ENCODE results near the gene GJC2.

GJC2 gene

GRCh38 chr1:228159008-228159665 is 9.4 kb downstream of the GJC2 start:
- DNase-seq = no peak

DNA sequence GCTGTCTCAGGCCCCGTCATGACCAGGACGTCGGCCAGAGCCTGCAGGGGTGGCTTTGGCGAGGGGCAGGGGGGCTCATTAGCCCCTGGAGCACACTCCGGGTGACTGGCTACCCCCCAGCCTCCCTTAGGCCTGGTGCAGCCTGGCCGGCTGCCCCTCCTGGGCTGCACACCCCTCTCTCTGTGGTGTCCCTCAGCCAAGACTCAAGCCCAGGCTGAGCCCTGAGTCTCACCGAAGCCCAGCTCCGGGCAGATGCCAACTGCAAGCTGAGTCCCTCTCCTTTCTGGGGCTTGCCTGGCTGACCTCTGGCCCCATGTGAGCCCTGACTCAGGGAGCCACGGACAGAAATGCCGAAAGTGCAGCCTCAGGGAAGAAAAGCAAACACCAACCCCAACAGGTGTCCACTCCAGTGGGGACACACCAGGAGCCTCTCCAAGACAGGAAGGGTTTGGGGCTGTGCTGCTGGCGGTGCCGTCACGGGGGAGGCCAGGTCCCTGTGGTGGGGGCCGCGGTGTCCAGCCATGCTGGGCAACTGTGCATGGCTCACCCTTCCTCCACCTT is 10.6 kb downstream of the GJC2 start:
- DNase-seq = no peak

- DNase-seq = no peak
Observed at GRCh38 chr1:228161362-228161761, 11.6 kb downstream of the GJC2 start.

GRCh38 chr1:228161866-228162265 is 12.1 kb downstream of the GJC2 start:
- no peak for DNase-seq

- DNase-seq = no peak
Observed at GRCh38 chr1:228162286-228163006, 12.7 kb downstream of the GJC2 start.

- no peak for DNase-seq
Observed at GRCh38 chr1:228163007-228163753, 13.4 kb downstream of the GJC2 start.

DNA sequence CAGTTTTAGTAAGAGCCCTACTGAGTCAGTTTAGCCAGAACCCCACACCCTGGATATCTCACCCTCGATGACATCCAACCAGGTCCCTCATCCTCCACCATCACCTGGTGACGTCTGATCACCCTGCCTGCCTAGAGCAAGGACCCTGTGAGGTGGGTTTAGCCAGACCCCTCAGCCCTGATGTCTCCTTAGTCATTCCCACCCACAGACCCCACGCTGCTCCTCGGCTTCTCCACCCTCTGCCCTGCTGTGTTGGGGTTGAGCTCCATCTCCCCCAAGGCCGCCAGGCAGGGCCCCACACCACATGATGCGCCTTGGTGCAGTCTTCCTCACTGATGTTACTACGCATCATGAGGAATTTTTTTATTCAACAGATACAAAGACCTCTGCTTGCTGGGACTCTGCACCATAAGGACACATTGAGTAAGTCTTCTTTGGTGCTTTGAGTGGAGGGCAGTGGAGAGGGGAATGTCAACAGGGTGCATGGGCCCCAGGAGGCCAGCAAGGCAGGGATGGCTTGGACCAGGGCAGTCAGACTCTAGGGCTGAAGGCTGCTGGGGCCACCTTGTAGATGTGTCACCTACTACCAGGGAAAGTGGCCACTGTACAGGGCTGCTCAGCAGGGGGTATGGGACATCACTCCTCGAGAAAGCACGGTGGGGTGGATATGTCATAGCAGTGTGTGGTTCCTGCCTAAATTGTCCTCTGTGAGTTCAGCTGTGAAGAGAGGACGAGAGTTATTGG is 14.2 kb downstream of the GJC2 start:
- DNase-seq = no peak

- no peak for DNase-seq
Observed at GRCh38 chr1:228164561-228165371, 15.0 kb downstream of the GJC2 start.

GRCh38 chr1:228165372-228166169 is 15.8 kb downstream of the GJC2 start, which contains the start of gene IBA57:
IBA57 (plus strand) TSS chr1:228165804; CDS start chr1:228165817, 13 bp downstream.
- peak; percentile 87 for DNase-seq

DNA sequence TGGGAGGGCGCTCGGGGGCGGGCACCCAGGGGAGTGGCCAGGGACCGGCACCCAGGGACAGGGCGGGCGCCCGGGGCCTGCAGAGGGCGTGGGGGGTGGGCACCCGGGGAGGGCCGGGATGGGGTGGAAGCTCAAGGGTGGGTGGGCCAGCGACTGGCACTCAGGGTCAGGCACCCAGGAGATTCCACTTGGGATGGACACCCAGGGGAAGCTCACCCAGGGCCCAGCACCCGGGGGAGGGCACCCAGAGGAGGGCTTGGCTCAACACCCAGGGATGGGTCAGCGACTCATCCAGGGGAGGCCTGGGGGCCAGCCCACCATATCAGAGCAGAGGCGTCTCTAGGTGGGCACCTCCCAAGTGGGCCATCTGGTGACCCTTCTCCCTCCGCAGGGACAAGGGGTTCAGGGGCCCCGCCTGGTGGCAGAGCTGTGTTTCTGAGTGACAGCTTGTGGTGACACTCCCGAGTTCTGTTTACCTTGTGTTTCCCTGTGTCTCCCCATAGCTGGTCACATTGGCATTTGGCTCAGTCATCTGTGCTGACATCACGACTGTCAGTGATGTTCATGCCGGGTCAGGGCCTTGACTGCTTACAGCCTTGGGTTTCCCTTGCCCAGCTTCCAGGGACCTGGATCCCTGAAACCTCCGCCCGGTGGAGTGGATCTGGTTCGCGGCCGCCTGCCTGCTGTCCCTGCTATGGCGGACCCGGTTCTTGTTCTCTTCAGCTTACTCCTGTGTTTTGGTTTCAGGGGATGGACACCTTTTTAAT is 16.6 kb downstream of the GJC2 start:
- peak; percentile 49 for DNase-seq

GRCh38 chr1:228168563-228169270 is 19.0 kb downstream of the GJC2 start:
- no peak for DNase-seq

GRCh38 chr1:228169345-228169744 is 19.6 kb downstream of the GJC2 start:
- DNase-seq = no peak

- DNase-seq = no peak
Observed at GRCh38 chr1:228170666-228171065, 20.9 kb downstream of the GJC2 start.

GRCh38 chr1:228171221-228171891 is 21.6 kb downstream of the GJC2 start:
- no peak for DNase-seq

DNA sequence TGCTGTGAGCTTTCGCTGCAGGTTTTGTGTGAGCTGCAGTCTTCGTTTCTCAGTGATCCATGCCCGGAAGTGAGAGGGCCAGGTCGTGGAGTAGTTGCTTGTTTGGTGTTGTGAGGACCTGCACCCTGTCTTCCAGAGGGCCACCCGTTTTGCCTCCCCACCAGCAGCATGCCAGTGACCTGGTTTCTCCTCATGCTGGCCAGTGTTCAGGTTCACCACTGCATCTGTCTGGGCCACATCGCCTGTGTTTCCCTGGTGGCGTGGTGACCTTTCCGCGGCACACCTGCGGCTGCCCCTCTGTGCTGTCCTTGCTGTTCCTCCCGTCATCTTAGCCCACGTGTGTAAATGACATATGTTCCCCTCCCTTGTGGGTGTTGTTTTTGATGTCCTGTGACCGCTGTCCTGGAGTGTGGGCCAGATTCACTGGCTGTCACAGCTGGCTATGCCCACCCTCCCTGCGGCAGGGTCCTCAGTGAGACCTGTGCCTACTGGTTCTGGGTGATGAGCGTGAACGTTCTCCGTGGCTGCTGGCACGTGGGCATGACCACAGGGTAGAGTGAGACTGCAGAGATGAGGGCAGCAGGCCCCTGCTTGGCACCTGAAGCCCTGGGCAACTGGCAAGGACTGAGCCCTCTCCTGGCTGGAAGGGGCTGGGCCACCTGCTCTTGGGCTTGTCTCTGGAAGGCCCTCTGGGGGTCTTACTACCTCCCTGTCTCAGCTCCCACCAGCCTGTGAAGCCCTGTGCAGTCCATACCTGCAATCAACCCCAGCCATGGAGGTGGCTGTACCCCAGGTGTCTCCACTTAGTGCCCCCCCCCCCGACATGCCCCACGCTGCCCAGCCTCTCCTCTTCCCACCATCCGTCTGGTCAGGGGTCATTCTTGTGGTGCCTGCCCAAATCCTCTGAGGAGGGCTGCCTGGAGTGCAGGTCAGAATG is 23.1 kb downstream of the GJC2 start:
- DNase-seq = no peak

DNA sequence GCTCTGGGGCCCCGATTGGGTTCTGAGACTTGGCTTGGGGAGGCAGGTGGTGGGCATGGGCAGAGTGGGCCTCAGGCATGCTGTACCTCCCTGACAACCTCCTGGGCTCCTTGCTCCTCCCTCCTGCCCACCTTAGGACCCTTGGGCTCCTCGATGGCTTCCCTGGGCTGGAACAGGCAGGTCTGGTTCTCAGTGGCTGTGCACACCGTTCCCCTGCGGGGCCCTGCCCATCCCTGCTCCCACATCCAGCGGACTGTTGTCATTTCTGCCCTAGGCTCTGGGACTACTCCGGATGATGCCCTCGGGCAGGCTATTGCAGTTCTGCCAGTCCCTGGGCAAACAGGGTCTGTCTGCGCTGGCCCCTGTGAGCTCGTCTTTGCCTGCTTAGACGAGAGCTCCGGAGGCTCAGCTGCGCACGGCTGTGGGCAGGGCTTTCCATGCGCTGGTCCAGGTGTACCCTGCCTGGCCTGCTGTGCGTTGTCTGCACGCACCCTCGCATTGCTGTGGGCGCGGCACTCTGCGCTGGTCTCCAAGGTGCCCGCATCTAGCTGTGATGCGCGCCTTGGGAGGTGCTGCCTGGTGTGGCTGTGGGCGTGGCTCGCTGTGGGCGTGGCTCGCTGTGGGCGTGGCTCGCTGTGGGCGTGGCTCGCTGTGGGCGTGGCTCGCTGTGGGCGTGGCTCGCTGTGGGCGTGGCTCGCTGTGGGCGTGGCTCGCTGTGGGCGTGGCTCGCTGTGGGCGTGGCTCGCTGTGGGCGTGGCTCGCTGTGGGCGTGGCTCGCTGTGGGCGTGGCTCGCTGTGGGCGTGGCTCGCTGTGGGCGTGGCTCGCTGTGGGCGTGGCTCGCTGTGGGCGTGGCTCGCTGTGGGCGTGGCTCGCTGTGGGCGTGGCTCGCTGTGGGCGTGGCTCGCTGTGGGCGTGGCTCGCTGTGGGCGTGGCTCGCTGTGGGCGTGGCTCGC is 24.1 kb downstream of the GJC2 start:
- DNase-seq = peak; percentile 27
